Pancreas (tissue), 10 donors: ENCODE data around the gene ASH1L. TPM values are rescaled to one million over a fixed set of nuclear protein-coding genes. Genes with fewer than 3 reads are reported as not detected.

ENCODE experiments used
- ATAC-seq, 4 donors: fragments of 200-7000 bp; cut with Tn5 transposase; one replicate each; pipeline versions ENCODE4 v1.8.0 to v1.9.1; 2020; ENCODE audit warnings: mild to moderate bottlenecking in 4 of 4, moderate library complexity in 4 of 4
- DNase-seq, 6 donors: peaks; one replicate each; pipeline ENCODE4 v3.0.0-alpha.2; 2020
- FAIRE-seq: peaks from 2 replicates; lab custom pipeline; 2012; peaks lifted over from hg19 to GRCh38; lab: Jason Lieb, UNC
- H3K27ac ChIP-seq, 4 donors: fragments of 200-600 bp; sonication (generic); 1 replicate in 3 of 4; 2 replicates in 1 of 4; pipeline versions ENCODE4 v1.5.0 to v1.8.0; 2020
- H3K27me3 ChIP-seq, 4 donors: fragments of 200-600 bp; one replicate each; pipeline ENCODE4 v1.8.0; 2021
- H3K36me3 ChIP-seq, 3 donors: fragments of 200-600 bp; sonication (generic) in 1 of 3; one replicate each; pipeline versions ENCODE4 v1.5.0 to v1.8.0; 2020 to 2021
- H3K4me1 ChIP-seq, 3 donors: fragments of 200-600 bp; one replicate each; pipeline ENCODE4 v1.8.0; 2021
- H3K4me3 ChIP-seq, 4 donors: fragments of 200-600 bp; sonication (generic) in 2 of 4; one replicate each; pipeline versions ENCODE4 v1.5.0 to v1.8.0; 2020 to 2021
- H3K9me3 ChIP-seq, 4 donors: fragments of 200-600 bp; one replicate each; pipeline ENCODE4 v1.8.0; 2021
- CTCF ChIP-seq, 4 donors: fragments of 200-600 bp; sonication (generic) in 3 of 4; IDR thresholded peaks; one replicate each; pipeline versions ENCODE4 v1.5.0 to v1.8.0; 2021; ENCODE audit warnings: antibody characterized with exemption in 4 of 4
- WGBS, 2 donors: extraction: QIAGEN DNeasy Blood & Tissue Kit; methylation state at CpG; one replicate each; pipeline ENCODE4 v1.1.7; 2013; 5-methylcytosine and 5-hydroxymethylcytosine counted together
- intact Hi-C, 3 donors: fragments of 100-400 bp; cut with DNase I; formaldehyde crosslinking; loops; one replicate each; pipeline versions ENCODE4 v1.11.1 to v1.14.2; 2022
- polyA plus RNA-seq, 2 donors: library from polyadenylated mRNA; stranded (reverse); fragments of 200-250 nt; gene quantifications; one replicate each; pipeline ENCODE4 v1.2.3, GENCODE V29; 2013
- total RNA-seq, 6 donors: library from RNA; stranded (reverse); fragmentation: NEBNext Ultra II Directional in 4 of 6; extraction: Animal tissue kit (Norgen Biotek cat#: 25700) in 4 of 6; gene quantifications; one replicate each; pipeline versions ENCODE4 v1.2.1 to v1.2.4, GENCODE V29; 2021 to 2023
- donor health status: healthy with polysubstance abuse.
- donor health status: DM: no; HTN: no; CAD: no; lungs with moderate emphysema.
- donor health status: DM: no; HTN: no; CAD: no.
- donor health status: control.
- donor health status: control.
- donor health status: Bipolar disorder and iron deficiency.
- donor health status: DM: yes; HTN: yes; CAD: no.
- donor health status: DM: no; HTN: no; CAD: no.
- donor health status: DM: no; HTN: no; CAD: no.
- donor health status: DM: yes; HTN: yes; CAD: no.

ASH1L gene
- total and polyA plus RNA-seq, 8 donors, result 6.2 to 38.6 (median 22.9) TPM

DNA sequence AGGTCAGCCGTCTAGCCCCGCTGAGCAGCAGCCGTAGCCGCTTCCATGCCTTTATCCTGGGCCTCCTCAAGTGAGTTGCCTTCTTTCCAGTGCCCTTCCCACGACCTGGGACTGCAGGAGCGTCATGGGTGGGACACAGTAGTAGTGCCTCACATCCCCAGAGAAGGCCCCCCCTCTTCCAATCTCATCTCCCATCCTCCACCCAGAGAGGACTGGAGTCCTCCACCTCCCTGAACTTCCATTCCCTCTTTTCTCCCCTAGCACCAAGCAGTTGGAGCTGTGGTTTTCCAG is 237.1 kb downstream of the ASH1L start:
- DNase-seq, result no peak
- Histone ChIP-seq H3K36me3 (peaks cover 0 to 4% (median 0%) of the 10 kb centered on the region in 3 donors), H3K27ac (peak overlapping the region in 1 of 4 donors; percentile 97), H3K4me3 (peak overlapping the region; percentile 79 to 91 (median 86)), H3K9me3 (no peaks in the 10 kb centered on the region), H3K27me3 (no peaks in the 10 kb centered on the region), H3K4me1 (peaks cover 0 to 7% (median 0%) of the 10 kb centered on the region in 3 donors)
- no peak for TF ChIP-seq CTCF (IDR thresholded peaks at IDR 0.05)
- no peak for FAIRE-seq
- 23 to 41% methylated on average over 6 of the region's 6 CpGs for WGBS, 2 donors
- ATAC-seq, result no peak
- intact Hi-C loops, result loop anchor here in 1 of 3 donors (10.0 kb wide), 1 partner anchor 71 kb away; the partner anchor contains the start of gene ENTREP3

DNA sequence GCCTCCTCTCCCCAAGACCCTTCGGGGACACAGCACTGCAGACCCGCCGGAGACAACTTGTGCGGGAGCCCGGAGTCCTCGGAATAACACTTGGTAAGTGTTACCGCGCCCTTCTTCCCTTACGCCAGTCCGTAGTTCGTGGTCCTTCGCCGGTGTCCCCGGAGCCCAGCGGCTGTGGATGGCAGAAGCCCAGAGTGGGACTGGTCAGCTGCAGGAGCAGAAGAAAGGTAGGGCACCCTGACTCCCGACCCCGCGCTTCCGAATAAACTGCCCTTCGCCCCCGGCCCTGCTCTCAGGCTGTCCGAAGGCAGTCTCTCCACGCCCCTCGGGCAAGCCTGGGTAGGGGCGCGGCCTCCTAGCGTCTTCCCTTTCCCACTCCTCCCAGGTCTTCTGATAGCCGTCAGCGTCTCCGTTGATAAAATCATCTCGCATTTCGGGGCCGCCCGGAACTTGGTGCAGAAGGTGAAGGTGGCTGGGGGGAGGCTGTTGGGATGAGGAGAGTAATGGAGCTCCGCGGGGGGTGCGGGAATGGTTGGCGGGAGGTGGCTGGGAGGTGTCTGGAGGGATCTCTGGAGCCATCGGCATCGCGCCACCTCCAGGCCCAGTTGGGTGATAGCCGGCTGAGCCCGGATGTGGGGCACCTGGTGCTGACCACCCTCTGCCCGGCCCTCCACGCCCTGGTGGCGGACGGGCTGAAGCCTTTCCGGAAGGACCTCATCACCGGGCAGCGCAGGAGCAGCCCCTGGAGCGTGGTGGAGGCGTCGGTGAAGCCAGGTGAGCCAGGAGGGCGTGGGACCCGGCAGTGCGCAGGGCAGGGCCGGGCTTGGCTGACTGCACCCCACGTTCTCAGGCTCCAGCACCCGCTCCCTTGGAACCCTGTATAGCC is 237.6 kb downstream of the ASH1L start:
- Histone ChIP-seq H3K4me3 (peak overlapping the region; percentile 79 to 91 (median 86)), H3K27ac (peak overlapping the region; percentile 81 to 97 (median 88)), H3K27me3 (no peaks in the 10 kb centered on the region), H3K9me3 (no peaks in the 10 kb centered on the region), H3K4me1 (peaks cover 0 to 7% (median 0%) of the 10 kb centered on the region in 3 donors), H3K36me3 (peaks cover 0 to under 1% (median 0%) of the 10 kb centered on the region in 3 donors)
- peak; percentile 18 to 28 (median 25) for ATAC-seq
- FAIRE-seq, result no peak
- WGBS, 2 donors, result 1 to 2% methylated on average over 54 to 59 of the region's 59 CpGs
- DNase-seq, result peak; percentile 62 to 89 (median 72)
- peak in 3 of 4 donors; percentile 5 to 33 (median 18) for TF ChIP-seq CTCF (IDR thresholded peaks at IDR 0.05)
- intact Hi-C loops, result loop anchor here in 2 of 3 donors (5.0 to 10.0 kb wide), 3 partner anchors 43 to 73 kb away; partner anchors contain the start of gene ENTREP3 (in 1 of the 2)

GRCh38 chr1:155324037-155324716 is 238.4 kb downstream of the ASH1L start:
- 0 to 1% methylated on average over 44 of the region's 44 CpGs for WGBS, 2 donors
- peak overlapping the region; percentile 79 to 91 (median 86) for H3K4me3 ChIP-seq
- peak; percentile 85 to 91 (median 86) for ATAC-seq
- peak overlapping the region; percentile 81 to 97 (median 88) for H3K27ac ChIP-seq
- TF ChIP-seq CTCF (IDR thresholded peaks at IDR 0.05), result no peak
- DNase-seq, result peak; percentile 90 to 97 (median 95)
- no peaks in the 10 kb centered on the region for H3K36me3 ChIP-seq
- intact Hi-C loops, result loop anchor here in 2 of 3 donors (5.0 to 10.0 kb wide), 3 partner anchors 42 to 72 kb away; partner anchors contain the start of gene ENTREP3 (in 1 of the 2)
- H3K9me3 ChIP-seq, result no peaks in the 10 kb centered on the region
- no peaks in the 10 kb centered on the region for H3K27me3 ChIP-seq
- peaks cover 0 to 7% (median 0%) of the 10 kb centered on the region in 3 donors for H3K4me1 ChIP-seq
- FAIRE-seq, result peak; percentile 76

- intact Hi-C loops, result loop anchor here in 2 of 3 donors (5.0 to 10.0 kb wide), 3 partner anchors 41 to 71 kb away; partner anchors contain the start of gene ENTREP3 (in 1 of the 2)
- Histone ChIP-seq H3K36me3 (no peaks in the 10 kb centered on the region), H3K9me3 (no peaks in the 10 kb centered on the region), H3K27ac (peak overlapping the region; percentile 81 to 97 (median 88)), H3K27me3 (no peaks in the 10 kb centered on the region), H3K4me1 (peaks cover 0 to 7% (median 0%) of the 10 kb centered on the region in 3 donors), H3K4me3 (peak overlapping the region; percentile 79 to 91 (median 86))
- ATAC-seq, result peak; percentile 77 to 83 (median 78)
- DNase-seq, result peak; percentile 93 to 95 (median 94)
- WGBS, 2 donors, result 0% methylated on average over 21 to 29 of the region's 29 CpGs
- TF ChIP-seq CTCF (IDR thresholded peaks at IDR 0.05), result no peak
- FAIRE-seq, result no peak
Measured at GRCh38 chr1:155323729-155324036, 238.9 kb downstream of the ASH1L start.
